Measurements from ENCODE around the gene PIGR. TPM values are rescaled to one million over a fixed set of nuclear protein-coding genes. Genes with fewer than 3 reads are reported as not detected.

Gene PIGR
- total and polyA plus RNA-seq, 9 donors = 0.04 to 5.3 (median 0.73) TPM; not detected in 1

GRCh38 chr1:206895837-206896242 is 50.4 kb downstream of the PIGR start:
- 2 to 5% (median 5%) methylated on average over 3 of the region's 3 CpGs for WGBS, 3 donors
- intact Hi-C loops (cut with DNase I) = no loop called here

GRCh38 chr1:206895325-206895724 is 50.9 kb downstream of the PIGR start:
- peaks cover 10% of the 10 kb centered on the region for H3K4me1 ChIP-seq (ENCODE audit: insufficient read depth)
- intact Hi-C loops (cut with DNase I) = no loop called here
- WGBS, 3 donors = 45 to 57% (median 54%) methylated on average over 3 of the region's 3 CpGs
- no peaks in the 10 kb centered on the region for H3K9me3 ChIP-seq
- H3K4me3 ChIP-seq = no peak overlapping the region
- no peak for DNase-seq
- no peaks in the 10 kb centered on the region for H3K36me3 ChIP-seq
- no peaks in the 10 kb centered on the region for H3K27me3 ChIP-seq
- H3K27ac ChIP-seq = no peak overlapping the region
- TF ChIP-seq POLR2A (IDR thresholded peaks at IDR 0.05) (no peak), EP300 (IDR thresholded peaks at IDR 0.05) (no peak), CTCF (IDR thresholded peaks at IDR 0.05) (no peak)

More at GRCh38 chr1:206895837-206896242, 50.4 kb downstream of the PIGR start:
- peaks cover 8% of the 10 kb centered on the region for H3K4me1 ChIP-seq (ENCODE audit: insufficient read depth)
- TF ChIP-seq EP300 (IDR thresholded peaks at IDR 0.05) = no peak
- no peak for TF ChIP-seq CTCF (IDR thresholded peaks at IDR 0.05)
- TF ChIP-seq POLR2A (IDR thresholded peaks at IDR 0.05) = no peak
- no peak overlapping the region for H3K4me3 ChIP-seq
- H3K36me3 ChIP-seq = no peaks in the 10 kb centered on the region
- H3K27ac ChIP-seq = no peak overlapping the region
- DNase-seq = no peak
- H3K9me3 ChIP-seq = no peaks in the 10 kb centered on the region
- H3K27me3 ChIP-seq = no peaks in the 10 kb centered on the region

GRCh38 chr1:206893380-206893779 is 52.9 kb downstream of the PIGR start:
- Histone ChIP-seq H3K36me3 (no peaks in the 10 kb centered on the region), H3K27ac (no peak overlapping the region), H3K4me1 (ENCODE audit: insufficient read depth) (peaks cover 10% of the 10 kb centered on the region), H3K27me3 (no peaks in the 10 kb centered on the region), H3K9me3 (no peaks in the 10 kb centered on the region), H3K4me3 (no peak overlapping the region)
- no peak for TF ChIP-seq EP300 (IDR thresholded peaks at IDR 0.05)
- no peak for TF ChIP-seq POLR2A (IDR thresholded peaks at IDR 0.05)
- TF ChIP-seq CTCF (IDR thresholded peaks at IDR 0.05) = no peak
- intact Hi-C loops (cut with DNase I) = no loop called here
- DNase-seq = no peak
- 79 to 92% (median 89%) methylated on average over 2 of the region's 2 CpGs for WGBS, 3 donors

- no peak for TF ChIP-seq POLR2A (IDR thresholded peaks at IDR 0.05)
- TF ChIP-seq CTCF (IDR thresholded peaks at IDR 0.05) = no peak
- TF ChIP-seq EP300 (IDR thresholded peaks at IDR 0.05) = no peak
- Histone ChIP-seq H3K4me3 (no peak overlapping the region), H3K36me3 (no peaks in the 10 kb centered on the region), H3K27ac (no peak overlapping the region), H3K9me3 (no peaks in the 10 kb centered on the region), H3K4me1 (ENCODE audit: insufficient read depth) (peaks cover 10% of the 10 kb centered on the region), H3K27me3 (no peaks in the 10 kb centered on the region)
- WGBS, 3 donors = 59 to 62% (median 59%) methylated on average over 3 of the region's 3 CpGs
- intact Hi-C loops (cut with DNase I) = no loop called here
- no peak for DNase-seq
Observed at GRCh38 chr1:206892351-206892984, 53.8 kb downstream of the PIGR start.

Measured in ovary (tissue), 9 donors.